ENCODE measurements around the gene GALNT4. TPM values are rescaled to one million over a fixed set of nuclear protein-coding genes. Genes with fewer than 3 reads are reported as not detected.

Gene GALNT4
- total and polyA plus RNA-seq, 10 of the 15 experiments (the other 5 are each of a cell fraction or from before 2014, with no cell fraction given), result 0.90 to 2.9 (median 1.8) TPM

DNA sequence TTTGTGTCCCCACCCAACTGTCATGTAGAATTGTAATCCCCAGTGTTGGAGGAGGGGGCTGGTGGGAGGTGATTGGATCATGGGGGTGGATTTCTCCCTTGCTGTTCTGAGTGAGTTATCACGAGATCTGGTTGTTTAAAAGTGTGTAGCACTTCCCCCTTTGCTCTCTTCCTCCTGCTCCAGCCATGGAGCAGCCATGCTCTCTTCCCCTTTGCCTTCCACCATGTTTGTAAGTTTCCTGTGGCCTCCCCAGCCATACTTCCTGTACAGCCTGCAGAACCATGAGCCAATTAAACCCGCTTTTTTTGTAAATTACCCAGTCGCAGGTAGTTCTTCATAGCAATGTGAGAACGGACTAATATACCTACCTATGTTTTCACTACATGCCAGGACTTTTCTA is 3.8 kb upstream of the GALNT4 start:
- 84% methylated on average over 4 of the region's 4 CpGs for WGBS (ENCODE audit: insufficient coverage, insufficient replicate concordance, low lambda C conversion rate, missing lambda C conversion rate)
- FAIRE-seq (no peak), DNase-seq (ENCODE audit: low read depth, low spot score) (no peak), ATAC-seq (no peak)
- ChIA-PET RAD21 (ENCODE audit: unreplicated experiment) (interaction anchor here (0.7 to 1.6 kb wide), 4 partner anchors 57 to 511 kb away, joined by 3 to 4 read pairs (median 3); no protein-coding TSS in a partner anchor), CTCF (interaction anchor here (1.0 to 11.4 kb wide), 11 partner anchors 11 to 575 kb away, joined by 3 to 176 read pairs (median 5); no protein-coding TSS in a partner anchor), POLR2A (interaction anchor here (0.7 to 1.1 kb wide), 2 partner anchors 9 to 54 kb away, joined by 3 read pairs; no protein-coding TSS in a partner anchor), SMC1A (ENCODE audit: uncharacterized antibody, unreplicated experiment) (interaction anchor here (1.2 to 7.5 kb wide), 6 partner anchors 11 to 511 kb away, joined by 4 to 70 read pairs (median 5); no protein-coding TSS in a partner anchor)
- no peaks in the 10 kb centered on the region for H4K20me1 ChIP-seq (ENCODE audit: control insufficient read depth, insufficient read depth)
- no peak overlapping the region for H3K27ac ChIP-seq (ENCODE audit: control insufficient read depth, insufficient read depth)
- H3K9ac ChIP-seq (ENCODE audit: control insufficient read depth, insufficient read depth, low read length), result no peak overlapping the region
- no peak overlapping the region for H3K4me3 ChIP-seq
- peaks cover 10% of the 10 kb centered on the region for H3K79me2 ChIP-seq (ENCODE audit: control insufficient read depth, insufficient read depth, low read length)
- H3K9me3 ChIP-seq (replicated peaks; ENCODE audit: control insufficient read depth, insufficient read depth, low read length), result no peaks in the 10 kb centered on the region
- no peaks in the 10 kb centered on the region for H3K27me3 ChIP-seq (replicated peaks in 1 of 2; ENCODE audit: control insufficient read depth in 2 of 2, insufficient read depth in 2 of 2, low read length in 1 of 2)
- no peak overlapping the region for H3K4me2 ChIP-seq (ENCODE audit: control insufficient read depth, insufficient read depth)
- no peak for TF ChIP-seq EED (IDR thresholded peaks at IDR 0.05; ENCODE audit: low read depth)
- TF ChIP-seq CEBPB (IDR thresholded peaks at IDR 0.05; ENCODE audit: borderline replicate concordance in 1 of 2, low read depth in 2 of 2, low read length in 2 of 2), result no peak
- no peak for TF ChIP-seq BHLHE40 (IDR thresholded peaks at IDR 0.05; ENCODE audit: borderline replicate concordance in 1 of 2, low read depth in 2 of 2, low read length in 1 of 2)
- no peak for TF ChIP-seq EGR1 (IDR thresholded peaks at IDR 0.05; ENCODE audit: borderline replicate concordance in 1 of 2, low read depth in 2 of 2, low read length in 2 of 2)
- TF ChIP-seq, protein P1, sequence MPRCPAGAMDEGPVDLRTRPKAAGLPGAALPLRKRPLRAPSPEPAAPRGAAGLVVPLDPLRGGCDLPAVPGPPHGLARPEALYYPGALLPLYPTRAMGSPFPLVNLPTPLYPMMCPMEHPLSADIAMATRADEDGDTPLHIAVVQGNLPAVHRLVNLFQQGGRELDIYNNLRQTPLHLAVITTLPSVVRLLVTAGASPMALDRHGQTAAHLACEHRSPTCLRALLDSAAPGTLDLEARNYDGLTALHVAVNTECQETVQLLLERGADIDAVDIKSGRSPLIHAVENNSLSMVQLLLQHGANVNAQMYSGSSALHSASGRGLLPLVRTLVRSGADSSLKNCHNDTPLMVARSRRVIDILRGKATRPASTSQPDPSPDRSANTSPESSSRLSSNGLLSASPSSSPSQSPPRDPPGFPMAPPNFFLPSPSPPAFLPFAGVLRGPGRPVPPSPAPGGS (IDR thresholded peaks at IDR 0.05; ENCODE audit: borderline replicate concordance, insufficient read depth, low read depth, low read length, poor library complexity, severe bottlenecking), result no peak
- no TSS peak for BruUV-seq (replicated peaks)
- no peak overlapping the region for H2AFZ ChIP-seq (ENCODE audit: control insufficient read depth, low read depth, low read length)
- H3K36me3 ChIP-seq (ENCODE audit: control insufficient read depth in 2 of 2, insufficient read depth in 2 of 2, low read length in 1 of 2), result no peaks in the 10 kb centered on the region
- H3K4me1 ChIP-seq (ENCODE audit: control insufficient read depth, insufficient read depth, low read length), result peaks cover 10% of the 10 kb centered on the region
- in situ Hi-C loops (cut with MboI) (loop anchor here (5.0 kb wide), 2 partner anchors 56 to 511 kb away; no protein-coding TSS in a partner anchor), intact Hi-C loops (cut with micrococcal nuclease; ENCODE audit: unreplicated experiment) (loop anchor here (10.0 kb wide), 2 partner anchors 304 to 1384 kb away; partner anchors contain the start of genes CEP290 and TMTC3)
